ENCODE data around the gene NOP56.

- TF ChIP-seq, protein P1, sequence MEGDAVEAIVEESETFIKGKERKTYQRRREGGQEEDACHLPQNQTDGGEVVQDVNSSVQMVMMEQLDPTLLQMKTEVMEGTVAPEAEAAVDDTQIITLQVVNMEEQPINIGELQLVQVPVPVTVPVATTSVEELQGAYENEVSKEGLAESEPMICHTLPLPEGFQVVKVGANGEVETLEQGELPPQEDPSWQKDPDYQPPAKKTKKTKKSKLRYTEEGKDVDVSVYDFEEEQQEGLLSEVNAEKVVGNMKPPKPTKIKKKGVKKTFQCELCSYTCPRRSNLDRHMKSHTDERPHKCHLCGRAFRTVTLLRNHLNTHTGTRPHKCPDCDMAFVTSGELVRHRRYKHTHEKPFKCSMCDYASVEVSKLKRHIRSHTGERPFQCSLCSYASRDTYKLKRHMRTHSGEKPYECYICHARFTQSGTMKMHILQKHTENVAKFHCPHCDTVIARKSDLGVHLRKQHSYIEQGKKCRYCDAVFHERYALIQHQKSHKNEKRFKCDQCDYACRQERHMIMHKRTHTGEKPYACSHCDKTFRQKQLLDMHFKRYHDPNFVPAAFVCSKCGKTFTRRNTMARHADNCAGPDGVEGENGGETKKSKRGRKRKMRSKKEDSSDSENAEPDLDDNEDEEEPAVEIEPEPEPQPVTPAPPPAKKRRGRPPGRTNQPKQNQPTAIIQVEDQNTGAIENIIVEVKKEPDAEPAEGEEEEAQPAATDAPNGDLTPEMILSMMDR (conservative IDR thresholded peaks at IDR 0.05; ENCODE audit: low read length) = no peak
- TF ChIP-seq EZH2phosphoT487 (IDR thresholded peaks at IDR 0.05; ENCODE audit: borderline replicate concordance) = no peak
Measured at GRCh38 chr20:2680046-2680445, 27.6 kb downstream of the NOP56 start.
